NCI-H2227 (cell line): ENCODE results near the gene RPS19.

ENCODE experiments used
- DNase-seq: peaks from one replicate; lab custom pipeline; 2025; ENCODE audit not compliant: unreplicated experiment; lab: John Stamatoyannopoulos, UW

The RPS19 gene

DNA sequence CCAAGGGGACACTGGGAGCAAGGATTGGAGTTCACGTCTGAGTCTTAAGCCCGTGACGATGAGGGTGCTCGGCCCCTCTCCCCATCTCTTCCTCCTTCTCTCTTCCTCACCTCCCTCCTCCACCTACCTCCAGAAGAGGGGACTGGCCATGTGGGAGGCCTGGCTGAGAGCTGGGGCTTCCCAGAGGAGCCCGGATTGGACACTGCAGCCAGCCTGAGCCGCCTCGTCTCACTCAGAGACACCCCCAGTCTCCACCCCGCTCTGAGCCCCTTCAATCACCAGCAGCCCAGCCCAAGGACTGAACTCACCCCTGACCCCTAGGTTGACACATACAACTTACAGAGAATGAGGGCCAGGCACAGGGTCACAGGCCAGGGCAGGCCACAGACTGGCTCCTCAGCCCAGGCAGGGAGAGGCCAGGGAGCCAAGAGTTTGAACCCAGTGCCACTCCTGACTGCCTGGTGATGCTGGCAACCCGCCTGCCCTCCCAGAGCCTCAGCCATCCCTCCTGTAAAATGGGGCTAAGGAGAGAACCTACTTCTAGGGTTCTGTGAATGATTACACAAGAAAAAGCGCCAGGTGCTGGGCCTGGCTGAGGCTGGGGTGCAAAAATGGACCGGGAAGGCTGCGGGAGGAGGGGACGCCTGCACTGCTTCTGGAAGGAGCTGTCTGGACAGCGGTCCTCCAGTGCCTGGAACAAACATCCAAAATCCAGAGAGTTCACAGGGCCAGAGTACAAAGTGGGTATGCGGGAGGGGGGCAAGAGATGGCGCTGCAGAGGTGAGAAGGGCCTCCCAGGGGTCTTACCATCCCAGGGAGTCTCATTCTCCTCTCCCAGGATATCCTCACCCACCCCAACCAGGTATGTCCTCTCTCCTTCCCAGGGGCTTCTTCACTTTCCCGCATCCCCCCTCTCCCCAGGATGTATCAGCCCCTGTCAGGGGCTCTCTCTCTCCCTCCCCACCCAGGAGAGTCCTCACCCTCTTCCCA lies 18.2 kb downstream of the RPS19 start:
- DNase-seq: no peak

DNA sequence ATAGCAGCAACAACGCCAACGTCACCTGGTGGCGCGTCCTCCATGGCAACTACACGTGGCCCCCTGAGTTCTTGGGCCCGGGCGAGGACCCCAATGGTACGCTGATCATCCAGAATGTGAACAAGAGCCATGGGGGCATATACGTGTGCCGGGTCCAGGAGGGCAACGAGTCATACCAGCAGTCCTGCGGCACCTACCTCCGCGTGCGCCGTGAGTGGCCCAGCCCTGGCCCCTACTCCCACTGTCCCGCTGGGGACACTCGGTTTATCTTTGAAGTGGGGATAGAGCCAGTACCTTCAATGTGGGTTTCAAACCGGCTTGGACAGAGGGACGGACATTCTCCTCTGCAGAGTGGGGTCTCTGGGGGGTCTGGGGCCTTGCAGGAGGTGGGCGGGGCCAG lies 19.0 kb downstream of the RPS19 start:
- DNase-seq: no peak

DNA sequence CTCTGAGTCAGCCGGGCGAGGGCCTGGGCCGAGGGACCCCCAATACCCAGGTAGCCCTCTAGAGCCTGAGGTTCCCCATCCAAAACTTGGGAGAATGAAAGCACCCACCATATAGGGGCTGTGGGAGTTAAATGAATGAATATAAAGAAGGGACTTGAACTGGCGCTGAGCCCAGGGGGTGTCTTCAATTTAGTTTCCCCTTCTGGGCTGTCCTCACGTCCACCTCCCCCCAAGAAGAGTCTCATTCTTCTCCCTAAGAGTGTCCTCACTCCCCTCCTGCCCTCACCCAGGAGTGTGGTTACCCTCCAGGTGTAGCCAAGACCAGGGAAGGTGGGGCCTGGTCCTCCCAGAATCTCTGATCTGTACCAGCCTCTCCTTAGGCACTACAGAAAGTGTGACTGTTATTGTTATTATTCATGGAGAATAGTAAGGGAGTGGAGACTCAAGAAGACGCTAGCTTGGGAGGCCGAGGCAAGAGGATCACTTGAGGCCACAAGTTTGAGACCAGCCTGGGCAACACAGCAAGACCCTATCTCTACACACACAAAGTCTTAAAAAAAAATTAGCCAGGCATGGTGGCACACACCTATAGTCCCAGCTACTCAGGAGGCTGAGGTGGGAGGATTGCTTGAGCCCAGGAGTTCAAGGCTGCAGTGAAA lies 19.7 kb downstream of the RPS19 start:
- DNase-seq: no peak

DNA sequence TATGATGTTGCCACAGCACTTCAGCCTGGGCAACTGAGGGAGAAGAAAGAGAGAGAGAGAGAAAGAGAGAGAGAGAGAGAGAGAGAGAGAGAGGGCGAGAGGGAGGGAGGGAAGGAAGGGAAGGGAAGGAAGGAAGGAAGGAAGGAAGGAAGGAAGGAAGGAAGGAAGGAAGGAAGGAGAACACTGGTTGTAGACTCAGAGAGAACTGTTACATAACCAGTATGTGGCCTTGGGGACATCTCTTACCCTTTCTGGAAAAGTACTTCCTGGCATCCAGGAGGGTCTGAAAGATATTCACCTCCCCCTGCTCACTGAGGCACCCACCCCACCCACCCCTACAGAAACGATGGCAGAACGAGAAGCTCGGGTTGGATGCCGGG lies 20.3 kb downstream of the RPS19 start:
- no peak for DNase-seq

- DNase-seq: peak; percentile 66
Observed at GRCh38 chr19:41882568-41883462, 22.8 kb downstream of the RPS19 start, which contains the start of gene ARHGEF1. Gene ARHGEF1 (plus strand): TSS chr19:41883184. CDS start chr19:41888083, 4,899 bp downstream.

- DNase-seq: no peak
Observed at GRCh38 chr19:41883463-41883820, 23.4 kb downstream of the RPS19 start.

- peak; percentile 100 for DNase-seq
Observed at GRCh38 chr19:41883821-41884733, 24.0 kb downstream of the RPS19 start.

DNA sequence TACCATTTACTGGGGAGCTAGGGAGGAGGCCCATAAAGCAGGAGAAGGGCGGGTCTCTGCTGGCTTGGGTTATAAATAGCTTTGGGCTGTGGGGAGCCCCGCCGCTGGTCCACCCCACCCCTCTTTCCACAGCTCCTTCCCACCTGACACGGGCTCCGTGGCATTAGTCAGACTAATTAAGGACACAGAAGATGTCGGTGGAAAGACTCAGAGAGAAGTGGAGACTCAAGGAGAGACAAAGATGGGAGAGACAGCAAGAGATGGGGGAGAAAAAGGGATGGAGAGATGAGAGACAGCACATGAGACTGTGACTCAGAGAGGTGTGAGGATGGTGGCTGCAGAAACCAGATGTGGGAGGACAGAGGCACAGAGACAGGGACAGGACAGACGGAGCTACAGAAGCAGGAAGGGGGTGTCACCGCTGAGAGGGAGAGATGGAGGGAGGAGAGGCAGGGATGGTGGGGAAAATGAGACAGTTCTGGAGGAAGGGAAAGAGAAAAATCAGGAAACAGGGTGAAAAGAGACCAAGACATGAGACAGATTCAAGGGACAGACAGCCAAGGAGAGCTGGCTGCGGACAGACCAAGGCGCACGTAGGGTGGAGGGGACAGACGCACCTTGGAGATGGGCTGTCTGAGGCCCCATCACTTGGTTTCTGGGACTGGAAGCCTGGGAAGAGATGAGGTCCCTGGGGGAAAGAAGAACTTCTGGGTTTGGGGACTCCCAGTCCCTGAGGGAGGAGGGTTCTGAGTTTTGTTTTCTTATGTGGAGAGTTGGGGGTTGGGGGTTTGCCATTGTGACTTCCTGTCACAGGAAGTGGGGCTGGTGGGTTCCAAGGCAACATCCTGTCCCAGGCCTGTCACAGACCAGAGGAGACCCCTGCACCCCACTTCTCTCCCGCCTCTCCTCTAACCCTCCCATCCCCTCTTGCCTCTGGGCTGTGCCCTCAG lies 27.0 kb downstream of the RPS19 start:
- DNase-seq: no peak

DNA sequence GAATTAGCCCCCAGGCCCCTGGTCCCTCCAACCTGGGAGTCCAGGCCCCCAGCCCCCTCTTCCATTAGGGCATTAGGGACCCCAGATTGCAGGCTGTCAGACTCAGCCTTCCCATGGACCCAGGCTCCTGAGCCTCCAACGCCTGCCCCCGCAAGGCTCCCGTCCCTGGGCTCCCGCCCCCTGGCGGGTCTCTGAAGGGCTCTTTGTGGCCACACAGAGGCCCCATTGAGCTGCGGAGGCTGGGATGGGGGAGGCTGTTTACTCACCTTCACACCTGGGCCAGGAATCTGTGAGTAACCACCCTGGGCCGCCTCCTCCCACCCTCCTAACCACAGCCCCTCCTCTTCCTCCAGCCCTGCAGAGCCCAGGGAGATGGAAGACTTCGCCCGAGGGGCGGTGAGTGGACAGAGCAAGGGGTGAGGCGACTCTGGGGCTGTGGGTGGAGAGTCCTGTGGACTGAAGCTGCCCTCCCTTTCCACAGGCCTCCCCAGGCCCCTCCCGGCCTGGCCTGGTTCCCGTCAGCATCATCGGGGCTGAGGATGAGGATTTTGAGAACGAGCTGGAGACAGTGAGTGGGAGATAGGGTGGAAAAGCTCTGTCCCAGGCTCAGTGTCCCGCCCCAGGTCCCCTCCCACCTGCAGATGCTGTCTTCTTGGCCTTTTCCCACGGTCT lies 27.8 kb downstream of the RPS19 start:
- DNase-seq: no peak

GRCh38 chr19:41888926-41889325 lies 28.9 kb downstream of the RPS19 start:
- no peak for DNase-seq

DNA sequence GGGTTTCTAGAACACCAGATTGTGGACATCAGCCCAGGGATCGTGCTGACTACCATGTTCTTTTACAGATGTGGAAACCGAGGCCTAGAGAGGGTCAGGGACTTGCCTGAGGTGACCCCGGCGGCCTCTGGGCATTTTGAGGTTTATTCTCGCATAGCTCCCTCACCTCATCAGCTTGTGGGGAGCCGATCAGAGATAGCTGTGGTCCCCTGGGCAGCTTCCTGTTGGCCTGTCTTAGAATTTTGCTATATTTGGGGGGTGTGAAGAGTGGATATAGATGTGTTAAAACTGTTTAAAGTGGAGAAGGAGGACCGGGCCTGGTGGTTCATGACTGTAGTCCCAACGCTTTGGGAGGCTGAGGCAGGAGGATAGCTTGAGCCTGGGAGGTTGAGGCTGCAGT lies 29.8 kb downstream of the RPS19 start:
- no peak for DNase-seq

GRCh38 chr19:41890936-41891335 lies 30.9 kb downstream of the RPS19 start:
- no peak for DNase-seq

- no peak for DNase-seq
Observed at GRCh38 chr19:41892173-41892902, 32.3 kb downstream of the RPS19 start.

GRCh38 chr19:41893899-41894298 lies 33.8 kb downstream of the RPS19 start:
- peak; percentile 57 for DNase-seq

DNA sequence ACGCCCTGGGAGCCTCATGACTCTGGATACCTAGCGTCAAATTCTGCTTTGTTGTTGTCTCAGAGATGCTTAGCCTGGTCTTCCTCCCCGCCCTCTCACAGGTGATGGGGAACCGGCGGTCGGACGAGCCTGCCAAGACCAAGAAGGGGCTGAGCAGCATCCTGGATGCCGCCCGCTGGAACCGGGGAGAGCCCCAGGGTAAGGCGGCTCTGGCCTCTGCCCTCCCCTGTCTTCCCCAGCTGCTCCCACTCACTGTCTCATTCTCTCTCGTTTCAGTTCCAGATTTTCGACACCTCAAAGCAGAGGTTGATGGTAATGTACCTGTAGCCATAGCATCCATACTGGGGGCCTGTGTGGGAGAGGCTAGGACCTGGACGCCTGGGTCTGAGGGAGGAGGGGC lies 34.3 kb downstream of the RPS19 start:
- no peak for DNase-seq

- DNase-seq: no peak
Observed at GRCh38 chr19:41895745-41896580, 35.9 kb downstream of the RPS19 start.

- no peak for DNase-seq
Observed at GRCh38 chr19:41896581-41896942, 36.5 kb downstream of the RPS19 start.
